HG03095 (cell line): Measurements from ENCODE around the gene UAP1.
A peak's percentile ranks its signal among the peaks of the same experiment; 100 is the strongest.

Experiments used
- ATAC-seq: cut with Tn5 transposase; IDR thresholded peaks from one replicate; pipeline ENCODE4 v1.9.1; 2021; ENCODE audit warnings: moderate library complexity; ENCODE audit not compliant: unreplicated experiment

The UAP1 gene

DNA sequence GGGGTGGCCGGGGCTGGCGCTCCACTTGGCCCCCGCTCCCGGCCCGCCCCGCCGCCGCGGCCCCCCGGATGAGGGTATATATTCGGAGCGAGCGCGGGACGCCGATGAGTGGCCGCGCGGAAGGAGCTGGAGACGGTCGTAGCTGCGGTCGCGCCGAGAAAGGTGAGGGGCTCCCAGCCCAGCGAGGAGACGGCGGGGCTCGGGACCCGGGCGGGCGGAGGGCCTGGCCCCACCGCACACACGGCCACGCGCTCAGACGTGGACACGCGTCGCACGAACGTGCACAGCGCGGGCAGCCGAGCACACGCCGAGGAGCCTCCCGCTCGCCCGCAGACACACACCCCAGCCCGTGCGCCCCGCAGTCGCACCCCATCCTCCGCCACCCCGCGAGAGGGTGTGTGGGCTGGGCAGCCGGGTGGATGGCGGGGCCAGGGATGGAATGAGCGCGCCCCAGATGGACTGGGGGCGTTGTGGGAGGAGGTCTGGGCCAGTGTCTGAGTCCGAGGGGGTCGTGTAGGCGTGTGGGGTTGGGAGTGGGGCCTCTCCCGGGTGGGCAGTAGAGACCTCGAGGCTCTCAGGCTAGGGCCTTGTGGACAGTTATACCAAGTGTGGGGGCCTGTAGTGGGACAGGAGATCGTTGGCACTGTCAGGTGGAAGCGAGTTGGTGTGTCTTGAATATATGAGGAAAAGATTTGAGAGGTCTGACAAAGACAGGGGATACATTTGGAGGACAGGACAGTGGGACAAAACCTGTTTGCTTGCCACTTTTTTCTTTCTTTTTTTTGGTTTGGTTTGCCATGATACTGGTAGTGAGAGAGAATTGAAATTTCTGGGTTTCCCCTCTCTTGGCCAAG, at the start of gene UAP1:
Gene UAP1, plus strand, starts transcription at position 107 of the 854 bp plus-strand sequence. CDS start 4,347 bp downstream, outside the sequence.
- peak; percentile 33 for ATAC-seq

DNA sequence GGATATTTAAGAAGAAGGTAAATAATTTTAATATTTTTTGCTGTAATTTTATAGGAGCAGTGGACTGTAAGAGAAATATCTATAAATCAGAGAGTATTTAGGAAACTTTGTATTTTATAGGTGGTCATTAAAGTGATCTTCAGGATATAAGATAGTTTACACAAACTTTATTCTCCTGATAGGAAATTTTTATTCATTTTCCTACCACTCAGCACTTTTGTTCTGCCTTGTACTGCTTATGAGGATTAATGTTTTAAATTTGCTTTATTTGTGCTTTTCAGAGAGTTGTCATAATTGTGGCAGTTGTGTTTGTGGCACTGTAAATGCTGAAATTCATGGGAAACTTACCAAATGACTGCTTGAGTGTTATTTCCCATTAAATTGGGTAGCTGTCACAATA, 34.2 kb upstream of the UAP1 start:
- ATAC-seq = no peak

DNA sequence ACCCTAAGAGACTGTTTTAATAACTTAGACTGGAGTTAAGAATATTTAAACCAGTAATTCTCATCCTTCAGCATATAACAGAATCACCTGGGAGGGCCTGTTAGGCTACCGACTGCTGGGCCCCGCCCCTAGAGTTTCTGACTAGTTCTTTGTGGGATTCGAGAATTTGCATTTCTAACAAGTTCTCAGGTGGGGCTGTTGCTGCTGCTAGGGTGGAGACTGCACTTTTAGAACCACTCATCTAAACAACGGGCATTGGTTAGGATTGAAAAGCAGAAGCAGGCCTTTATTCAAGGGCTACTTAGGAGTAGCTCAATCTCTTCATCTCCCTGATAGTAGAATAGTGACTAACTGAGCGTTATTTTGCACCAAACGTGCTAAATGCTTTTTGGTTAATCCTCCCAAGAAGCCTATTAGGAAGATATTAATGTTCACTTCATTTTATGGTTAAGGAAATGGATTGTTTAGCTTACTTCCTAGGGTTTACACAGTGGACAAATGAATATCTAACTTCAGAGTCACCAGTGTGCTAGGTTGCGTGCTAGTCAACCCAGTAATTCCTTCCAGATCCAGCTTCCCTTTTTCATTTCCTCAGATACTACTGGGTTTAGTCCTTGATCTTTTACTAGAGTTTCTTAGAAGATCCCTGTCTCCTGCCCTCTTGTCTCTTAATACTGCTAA, 31.1 kb upstream of the UAP1 start:
- ATAC-seq = peak; percentile 94

DNA sequence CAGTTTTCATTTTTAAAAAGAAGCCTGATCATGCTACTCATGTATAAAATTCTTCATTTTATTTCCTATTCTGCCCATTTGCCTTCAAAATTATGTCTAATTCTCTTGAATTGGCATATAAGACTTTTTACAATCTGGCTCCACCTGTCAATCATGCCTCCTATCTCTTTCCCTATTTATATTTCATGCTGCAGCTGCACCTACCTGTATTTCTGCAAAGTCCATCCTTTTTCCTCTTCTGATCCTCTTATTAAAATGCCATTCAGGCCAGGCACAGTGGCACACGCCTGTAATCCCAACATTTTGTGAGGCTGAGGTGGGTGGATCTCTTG, 30.6 kb upstream of the UAP1 start:
- ATAC-seq = no peak

DNA sequence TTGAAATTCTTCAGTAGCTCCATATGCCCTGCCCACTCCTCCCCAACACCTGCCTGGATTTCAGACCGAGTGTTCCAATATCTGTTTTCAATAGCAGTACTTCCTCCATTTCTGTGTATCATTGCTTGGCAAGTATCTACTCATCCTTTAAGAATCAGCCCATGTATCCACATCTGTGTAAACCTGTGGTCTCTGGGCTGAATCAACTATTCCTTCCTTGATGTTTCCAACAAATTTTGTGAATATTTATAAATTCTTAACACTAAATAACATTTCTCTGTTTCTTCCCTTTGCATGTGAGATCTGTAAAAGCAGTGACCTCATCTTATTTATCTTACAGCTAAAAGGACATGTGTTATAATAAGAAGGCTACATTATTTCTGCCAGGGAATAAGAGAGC, 26.0 kb upstream of the UAP1 start:
- ATAC-seq = no peak

DNA sequence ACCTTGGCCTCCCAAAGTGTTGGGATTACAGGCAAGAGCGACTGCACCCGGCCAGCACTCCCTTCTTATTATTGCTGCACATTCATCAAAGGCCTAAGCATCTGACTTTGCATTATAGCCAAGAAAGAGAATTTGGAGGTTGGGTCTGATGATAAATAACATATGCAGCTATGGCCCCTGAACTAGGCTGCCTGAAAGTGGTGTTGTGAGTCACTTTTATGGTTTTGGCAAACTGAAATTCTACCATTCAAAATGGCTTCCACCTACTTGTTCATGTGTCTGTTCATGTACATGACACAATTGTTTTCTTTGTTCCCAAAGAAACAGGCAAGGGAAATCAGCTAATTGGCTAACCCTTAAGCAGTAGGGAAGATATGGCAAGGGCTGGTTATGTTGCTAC, 25.0 kb upstream of the UAP1 start:
- ATAC-seq = no peak

DNA sequence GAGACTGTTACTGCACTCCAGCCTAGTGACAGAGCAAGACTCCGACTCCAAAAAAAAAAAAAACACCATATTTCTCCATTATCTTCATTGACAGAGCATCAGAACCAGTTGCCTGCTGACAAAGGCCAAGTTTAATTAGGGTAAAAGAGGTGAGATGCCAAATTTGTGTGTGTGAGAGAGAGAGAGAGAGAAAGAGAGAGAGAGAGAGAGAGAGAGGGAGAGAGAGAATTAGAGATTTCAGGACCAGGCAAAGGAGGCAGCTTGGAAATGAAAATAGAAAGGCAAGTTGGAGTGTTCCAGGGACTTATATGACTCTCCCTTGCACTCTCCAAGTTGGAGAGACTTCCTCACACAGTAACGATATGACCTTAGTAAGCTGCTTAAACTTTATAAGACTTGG, 24.3 kb upstream of the UAP1 start:
- ATAC-seq = no peak

DNA sequence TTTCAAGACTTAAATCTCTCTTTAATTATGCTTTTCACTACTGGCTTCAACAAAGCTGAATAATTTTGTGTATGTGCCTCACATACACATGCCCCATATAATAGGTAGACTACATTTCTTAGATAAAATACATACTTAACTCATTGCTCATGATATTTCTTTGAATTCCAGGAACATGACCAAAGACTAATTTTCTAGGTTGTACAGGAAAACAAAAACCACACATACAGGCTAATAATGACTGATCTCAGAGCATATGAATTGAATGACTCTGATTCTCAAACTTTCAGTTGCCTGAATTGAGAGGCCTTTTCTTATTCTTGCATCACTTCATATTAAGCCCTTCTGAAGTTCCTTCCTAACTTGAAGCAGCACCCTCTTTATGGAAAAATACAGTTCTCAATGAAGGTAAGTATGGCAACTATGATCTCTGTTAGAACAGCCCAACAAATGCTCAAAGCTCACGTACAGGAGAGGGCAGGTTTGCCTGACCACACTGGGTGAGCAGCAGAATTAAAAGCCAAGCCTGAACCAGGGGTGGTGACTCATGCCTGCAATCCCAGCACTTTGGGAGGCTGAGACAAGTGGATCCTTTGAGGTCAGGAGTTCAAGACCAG, 22.6 kb upstream of the UAP1 start:
- no peak for ATAC-seq

DNA sequence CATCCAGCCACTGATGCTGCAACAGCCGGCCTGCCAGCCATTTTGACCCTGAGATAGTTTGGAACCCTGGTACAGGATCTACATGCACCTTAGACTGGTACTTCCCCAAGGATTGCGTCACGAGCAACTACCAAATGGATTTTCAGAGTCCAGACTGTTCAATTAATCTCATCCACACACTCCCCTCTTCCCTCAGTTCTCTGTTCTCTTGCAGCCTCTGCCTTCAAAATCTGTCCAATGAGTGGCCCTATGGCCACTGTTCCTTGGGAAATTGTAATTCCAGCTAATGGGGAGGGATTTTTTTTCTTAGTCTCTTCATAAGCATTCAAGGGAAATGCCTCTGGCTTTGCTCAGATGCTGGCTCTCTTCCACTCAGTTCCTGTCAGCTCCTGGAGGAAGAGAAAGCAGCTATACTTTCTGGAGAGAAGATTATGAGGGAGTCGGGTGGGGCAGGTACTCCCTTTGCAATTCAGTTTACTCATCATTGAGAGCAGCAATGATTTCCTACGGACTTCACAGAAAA, 19.8 kb upstream of the UAP1 start:
- no peak for ATAC-seq

DNA sequence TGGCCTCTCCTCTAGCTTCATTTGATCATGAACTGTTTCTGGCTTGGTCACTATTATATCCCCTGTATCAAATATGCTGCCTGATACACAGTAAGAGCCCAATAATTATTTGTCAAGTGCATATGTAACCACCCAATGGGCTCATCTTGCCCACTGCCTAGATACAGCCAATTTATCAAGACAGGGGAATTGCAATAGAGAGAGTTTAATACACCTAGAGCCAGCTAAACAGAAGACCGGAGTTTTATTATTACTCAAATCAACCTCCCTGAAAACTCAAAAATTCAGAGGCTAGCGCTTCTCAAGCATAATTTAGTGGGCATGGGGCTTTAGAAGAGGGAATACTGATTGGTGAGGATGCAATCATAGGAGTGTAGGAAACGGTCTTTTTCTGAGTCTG, 18.3 kb upstream of the UAP1 start:
- ATAC-seq = no peak

DNA sequence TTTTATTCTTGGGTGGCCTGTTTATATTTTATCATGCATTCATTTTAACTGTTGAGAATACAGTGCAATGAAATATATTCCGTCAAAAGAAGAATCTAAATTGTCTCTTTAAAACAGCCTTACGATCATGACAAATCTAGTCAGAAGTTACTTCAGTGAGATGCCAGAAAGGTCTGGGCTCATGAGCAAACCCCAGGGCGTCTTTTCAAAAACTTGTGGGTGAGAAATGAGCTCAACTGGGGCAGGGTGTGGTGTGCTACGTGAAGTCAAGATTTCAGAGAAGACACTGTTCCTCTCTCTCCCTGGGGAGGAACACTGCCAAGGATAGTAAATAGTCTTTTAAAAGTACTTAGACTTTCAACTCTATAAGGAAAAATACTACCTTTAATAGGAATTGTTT, 13.4 kb upstream of the UAP1 start:
- no peak for ATAC-seq

DNA sequence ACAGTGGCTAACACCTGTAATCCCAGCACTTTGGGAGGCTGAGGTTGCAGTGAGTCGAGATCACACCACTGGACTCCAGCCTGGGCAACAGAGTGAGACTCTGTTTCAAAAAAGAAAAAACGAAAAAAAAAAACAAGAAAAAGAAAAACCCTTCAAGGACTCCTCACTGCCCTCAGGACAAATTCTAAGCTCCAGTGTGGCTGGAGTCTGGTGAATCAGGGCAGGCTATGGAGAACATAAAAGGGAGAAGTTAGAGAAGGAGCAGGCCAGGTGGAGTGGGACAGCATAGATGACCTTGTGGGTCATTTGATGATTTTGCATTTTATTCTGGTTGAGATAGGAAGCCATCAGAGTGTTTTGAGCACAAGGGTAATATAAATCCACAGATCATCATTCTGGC, 12.5 kb upstream of the UAP1 start:
- no peak for ATAC-seq

DNA sequence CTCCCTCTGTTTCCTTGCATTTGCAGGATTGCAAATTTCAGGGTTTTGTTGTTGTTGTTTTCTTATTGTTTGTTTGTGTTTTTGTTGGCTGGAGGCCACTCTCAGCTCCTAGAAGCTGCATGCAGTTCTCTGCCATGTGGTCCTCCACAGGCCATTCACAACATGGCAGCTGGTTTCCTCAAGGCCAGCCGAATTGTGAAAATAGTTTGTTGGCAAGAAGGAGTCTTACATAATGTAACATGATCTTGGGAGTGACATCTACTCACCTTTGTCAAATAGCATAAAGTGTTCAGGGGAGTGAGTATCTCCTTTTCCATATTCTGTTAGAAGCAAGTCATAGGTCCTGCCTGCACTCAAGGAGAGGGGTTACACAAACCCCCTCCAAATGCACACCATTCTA, 10.6 kb upstream of the UAP1 start:
- no peak for ATAC-seq

DNA sequence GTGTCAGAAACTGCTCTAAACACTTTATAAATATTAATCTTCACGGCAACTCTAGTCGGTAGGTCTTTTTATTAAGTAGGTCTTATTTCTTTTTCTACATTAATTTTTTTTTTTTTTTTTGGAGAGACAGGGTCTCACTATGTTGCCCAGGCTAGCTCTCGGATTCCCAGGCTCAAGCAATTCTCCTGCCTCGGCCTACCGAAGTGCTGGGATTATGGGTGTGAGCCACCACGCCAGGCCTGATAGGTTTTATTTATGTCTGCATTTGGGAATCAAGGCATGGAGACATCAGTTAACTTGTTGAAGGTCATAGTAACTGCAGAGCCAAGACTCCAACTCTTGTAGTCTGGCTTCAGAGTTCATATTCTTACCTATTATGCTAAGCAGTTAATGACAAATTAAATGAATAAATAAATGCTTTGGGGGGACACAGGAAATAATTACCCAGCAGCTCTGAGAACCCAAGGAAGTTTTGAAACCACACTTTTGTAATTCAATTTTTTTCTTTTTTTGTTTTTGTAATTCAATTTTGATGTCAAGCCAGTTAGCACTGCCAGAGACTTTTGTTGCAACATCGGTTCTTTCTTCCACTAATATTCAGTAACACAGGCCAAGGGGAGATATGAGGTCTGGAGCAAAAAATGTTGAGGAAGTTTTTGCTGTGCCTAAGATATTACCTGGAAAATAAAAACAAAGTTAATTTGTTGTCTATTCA, 9.4 kb upstream of the UAP1 start:
- no peak for ATAC-seq

DNA sequence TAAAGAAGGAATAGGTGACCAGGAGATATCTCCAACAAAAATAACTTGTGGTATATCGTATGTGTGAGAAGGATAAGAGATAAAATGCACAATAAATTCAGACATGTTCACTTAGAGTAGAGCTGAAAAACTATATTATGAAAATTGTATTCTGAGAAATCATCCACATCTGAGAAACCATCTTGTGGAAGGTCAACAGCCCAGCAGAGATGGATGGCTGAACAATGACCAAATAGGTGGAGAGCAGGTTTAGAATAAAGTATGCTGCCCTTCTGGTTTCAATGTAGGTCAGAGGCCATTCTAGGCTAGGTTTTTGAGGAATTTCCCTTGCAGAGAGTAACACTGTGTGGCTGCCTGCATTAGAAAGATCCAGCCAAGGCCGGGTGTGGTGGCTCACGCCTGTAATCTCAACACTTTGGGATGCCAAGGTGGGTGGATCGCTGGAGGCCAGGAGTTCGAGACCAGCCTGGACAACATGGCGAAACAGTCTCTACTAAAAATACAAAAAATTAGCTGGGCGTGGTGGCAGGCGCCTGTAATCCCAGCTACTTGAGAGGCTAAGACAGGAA, 8.8 kb upstream of the UAP1 start:
- no peak for ATAC-seq

DNA sequence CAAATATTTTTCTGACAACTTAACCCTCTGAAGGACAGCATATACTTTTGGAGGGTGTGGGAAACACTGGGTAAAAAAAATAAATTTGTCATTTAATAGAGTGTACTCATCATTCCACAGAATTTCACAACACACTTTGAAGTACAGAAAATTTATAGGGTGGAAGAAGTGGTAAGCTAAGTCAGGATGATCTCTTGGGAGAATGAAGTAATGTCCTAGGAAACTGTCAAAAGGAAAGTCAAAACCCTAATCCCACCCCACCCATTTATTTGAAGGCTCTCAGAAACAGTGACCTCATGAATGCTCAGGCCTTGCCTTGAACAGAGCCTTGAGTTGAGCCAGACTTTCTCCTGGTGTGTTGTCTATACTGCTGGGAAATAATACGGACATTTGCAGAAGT, 7.3 kb upstream of the UAP1 start:
- no peak for ATAC-seq

DNA sequence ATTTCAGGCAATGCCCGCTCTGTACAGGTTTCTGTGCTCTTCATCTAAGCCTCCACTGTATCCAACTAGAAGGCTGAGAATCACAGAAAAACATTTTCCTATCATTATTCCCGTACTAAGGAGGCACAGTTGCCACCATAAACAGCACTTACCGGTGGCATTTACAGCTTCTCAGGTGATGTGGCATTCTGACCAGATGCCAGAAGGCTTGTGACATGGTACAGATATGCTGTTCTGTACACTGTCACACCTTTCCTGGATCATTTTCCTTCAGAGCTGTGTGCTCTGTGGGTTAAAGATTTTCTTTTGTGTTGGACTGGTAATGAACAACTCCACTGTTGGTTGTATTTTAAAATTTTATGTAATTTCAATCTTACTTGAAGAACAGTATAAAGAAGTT, 4.0 kb upstream of the UAP1 start:
- ATAC-seq = no peak

DNA sequence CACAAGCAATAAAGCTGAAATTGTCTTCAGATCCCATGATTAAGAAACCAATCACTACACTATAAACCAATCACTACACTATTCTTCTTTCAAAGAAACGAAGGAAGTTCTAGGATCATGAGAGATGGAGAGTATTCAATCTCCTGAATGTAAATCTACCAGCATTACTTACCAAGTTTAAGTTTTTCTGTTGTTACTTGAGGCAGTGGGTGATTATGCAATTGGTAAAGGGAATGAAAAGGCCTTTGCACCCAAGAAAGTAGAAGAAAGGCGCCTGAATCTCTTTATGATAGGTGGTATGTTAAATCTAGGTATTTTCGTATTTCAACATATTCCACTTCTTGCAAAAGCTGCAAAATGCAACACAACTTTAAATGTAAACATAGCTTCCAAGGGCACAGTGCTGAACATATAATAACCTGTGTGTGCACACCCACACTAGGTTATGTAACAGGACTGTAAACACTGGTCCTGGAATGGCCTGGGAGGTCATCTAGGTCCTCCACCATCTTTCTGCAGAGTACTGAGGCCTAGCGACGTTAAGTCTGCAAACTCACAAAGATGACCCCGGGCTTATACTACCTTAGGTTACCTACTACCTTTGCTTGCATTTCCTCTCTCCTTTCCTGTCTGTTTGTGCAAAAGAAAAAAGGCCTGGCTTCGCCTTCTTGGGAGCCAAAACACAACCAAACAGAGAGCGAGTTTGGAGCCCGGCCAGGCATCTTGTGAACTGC, 1.1 kb upstream of the UAP1 start:
- no peak for ATAC-seq

DNA sequence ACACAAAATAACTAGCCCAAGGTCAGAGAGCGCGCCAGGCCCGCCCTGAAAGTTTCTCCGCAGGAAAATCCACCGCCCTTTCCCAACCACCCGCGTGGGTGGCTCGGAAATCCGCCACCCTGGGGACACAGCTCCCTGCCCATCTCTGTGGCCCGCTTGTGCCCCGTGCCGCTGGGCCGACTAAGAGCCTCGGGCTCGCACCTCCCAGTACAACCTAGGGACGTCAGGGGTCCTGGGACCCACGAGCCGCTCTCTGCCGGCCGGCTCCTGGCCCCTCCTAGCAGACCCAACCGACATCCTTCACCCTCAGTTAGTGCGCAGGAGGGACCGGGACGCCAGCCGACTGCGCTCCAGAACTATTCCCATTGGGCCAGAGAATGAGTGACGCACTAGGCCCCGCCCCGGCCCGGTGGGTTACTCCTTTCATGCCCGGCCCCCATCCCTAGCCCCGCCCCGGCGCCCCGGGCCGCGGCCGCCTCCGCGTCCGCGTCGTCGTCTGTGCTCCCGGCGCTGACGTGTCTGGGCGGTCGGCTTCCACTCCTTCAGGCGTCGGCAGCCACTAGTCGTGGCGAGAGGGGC, 396 bp upstream of the UAP1 start:
- peak; percentile 92 for ATAC-seq

DNA sequence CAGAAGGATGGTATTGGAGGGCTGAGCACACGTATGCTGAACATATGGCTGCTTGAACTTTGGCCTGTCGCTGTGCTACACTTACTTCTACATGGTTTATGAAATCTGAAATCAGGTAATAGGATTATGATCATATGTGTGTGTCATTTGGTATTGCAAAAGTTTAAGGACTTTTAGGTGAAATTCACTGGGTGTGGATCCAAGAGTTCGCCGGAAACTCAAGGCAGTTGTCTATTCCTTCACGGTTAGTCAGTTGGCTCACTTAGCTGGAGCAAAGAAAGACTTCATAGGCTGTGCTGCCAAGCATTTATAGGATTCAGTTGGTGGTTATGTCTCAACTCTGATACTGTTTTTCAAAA, 927 bp downstream of the UAP1 start:
- no peak for ATAC-seq
